GM08714 (cell line): ENCODE measurements around the gene OR13C2.

Experiments
- H3K4me3 ChIP-seq: fragments of 200-500 bp; sonication (Bioruptor generic); 2 replicates; pipeline ENCODE4 v1.5.1; 2014; ENCODE audit warnings: mild to moderate bottlenecking, low read length, inconsistent platforms
- ZNF274 ChIP-seq: IDR thresholded peaks from 2 replicates; pipeline ENCODE4 v1.6.1; 2012; ENCODE audit warnings: mild to moderate bottlenecking, low read depth, low read length

Gene OR13C2

GRCh38 chr9:104577263-104577662, 28.2 kb downstream of the OR13C2 start:
- no peak for TF ChIP-seq ZNF274
- no peak overlapping the region for H3K4me3 ChIP-seq

- H3K4me3 ChIP-seq: no peak overlapping the region
- TF ChIP-seq ZNF274: no peak
Observed at GRCh38 chr9:104575456-104575855, 30.0 kb downstream of the OR13C2 start.

- H3K4me3 ChIP-seq: no peak overlapping the region
- TF ChIP-seq ZNF274: no peak
Observed at GRCh38 chr9:104572612-104573011, 32.8 kb downstream of the OR13C2 start.

- no peak for TF ChIP-seq ZNF274
- H3K4me3 ChIP-seq: no peak within 1 kb of the TSS
Observed at GRCh38 chr9:104568868-104569267, 36.6 kb downstream of the OR13C2 start, which contains the start of gene OR13C8. OR13C8 (plus strand) TSS chr9:104569168; CDS start chr9:104569168, 0 bp downstream.

- no peak for TF ChIP-seq ZNF274
- no peak overlapping the region for H3K4me3 ChIP-seq
Observed at GRCh38 chr9:104564358-104564757, 41.1 kb downstream of the OR13C2 start.

- TF ChIP-seq ZNF274: no peak
- no peak overlapping the region for H3K4me3 ChIP-seq
Observed at GRCh38 chr9:104556830-104557634, 48.4 kb downstream of the OR13C2 start.

- TF ChIP-seq ZNF274: no peak
- H3K4me3 ChIP-seq: no peak overlapping the region
Observed at GRCh38 chr9:104555521-104555920, 49.9 kb downstream of the OR13C2 start.
